ENCODE results near the gene MYOT. TPM values are rescaled to one million over a fixed set of nuclear protein-coding genes. Genes with fewer than 3 reads are reported as not detected.
"Not testable (repeated sequence)": the region's sequence is repeated elsewhere in the genome, so short reads cannot be mapped to it uniquely, and the experiment has no call there.

Gene MYOT
- total and polyA plus RNA-seq, 2 donors (not counting 3 experiments of a cell fraction or from before 2014, with no cell fraction given) = not detected

- no peaks in the 10 kb centered on the region for H3K9me3 ChIP-seq (replicated peaks; ENCODE audit: control insufficient read depth, insufficient read depth, low read length)
- dilution Hi-C loops (cut with MboI; ENCODE audit: extremely low pct_ligation_motif_present, low sequenced_read_pairs) = no loop called here
- H3K4me2 ChIP-seq (ENCODE audit: insufficient read depth, low read length) = no peak overlapping the region
- ChIA-PET POLR2A (no interaction called here), CTCF (no interaction called here)
- no peak overlapping the region for H3K9ac ChIP-seq (replicated peaks; ENCODE audit: extremely low read depth, insufficient read depth, low read length)
- H3K4me1 ChIP-seq (ENCODE audit: control insufficient read depth, extremely low read depth, insufficient read depth, low read length) = no peaks in the 10 kb centered on the region
- TF ChIP-seq FOS (IDR thresholded peaks at IDR 0.05; ENCODE audit: borderline replicate concordance, insufficient read depth, low read length) = no peak
- TF ChIP-seq EZH2 (IDR thresholded peaks at IDR 0.05; ENCODE audit: borderline replicate concordance, low read depth, low read length, severe bottlenecking) = no peak
- FAIRE-seq (no peak), DNase-seq (ENCODE audit: low read depth, low spot score) (no peak)
- no peaks in the 10 kb centered on the region for H3K9me1 ChIP-seq (replicated peaks; ENCODE audit: control insufficient read depth, extremely low read depth, insufficient read depth, low read length)
- H3K79me2 ChIP-seq (ENCODE audit: control insufficient read depth, insufficient read depth, low read length) = no peaks in the 10 kb centered on the region
- no peaks in the 10 kb centered on the region for H4K20me1 ChIP-seq (replicated peaks; ENCODE audit: control insufficient read depth, extremely low read depth, insufficient read depth, low read length)
- H3K4me3 ChIP-seq (replicated peaks in 1 of 3; ENCODE audit: insufficient read depth in 1 of 3, low read depth in 1 of 3, low read length in 3 of 3) = no peak overlapping the region
- intact Hi-C loops (cut with micrococcal nuclease) = no loop called here
- no peak overlapping the region for H3K27ac ChIP-seq (ENCODE audit: insufficient read depth, low read depth, low read length)
- peaks cover 0 to 2% of the 10 kb centered on the region in 2 experiments for H3K27me3 ChIP-seq (ENCODE audit: control insufficient read depth in 2 of 2, insufficient read depth in 2 of 2, low read length in 2 of 2)
- H3K36me3 ChIP-seq (ENCODE audit: control insufficient read depth in 2 of 2, extremely low read depth in 1 of 2, insufficient read depth in 2 of 2, low read length in 2 of 2) = no peaks in the 10 kb centered on the region
- BruUV-seq (replicated peaks) = no TSS peak
- peak overlapping the region; percentile 62 for H2AFZ ChIP-seq (ENCODE audit: low read depth, low read length)
These were observed 8.7 kb upstream of the MYOT start for GRCh38 chr5:137858954-137859353.

GRCh38 chr5:137862251-137862650 is 5.4 kb upstream of the MYOT start:
- FAIRE-seq (no peak), DNase-seq (ENCODE audit: low read depth, low spot score) (no peak)
- Histone ChIP-seq H3K27ac (ENCODE audit: insufficient read depth, low read depth, low read length) (no peak overlapping the region), H3K4me3 (replicated peaks in 1 of 3; ENCODE audit: insufficient read depth in 1 of 3, low read depth in 1 of 3, low read length in 3 of 3) (no peak overlapping the region), H3K9me1 (replicated peaks; ENCODE audit: control insufficient read depth, extremely low read depth, insufficient read depth, low read length) (no peaks in the 10 kb centered on the region), H3K36me3 (ENCODE audit: control insufficient read depth in 2 of 2, extremely low read depth in 1 of 2, insufficient read depth in 2 of 2, low read length in 2 of 2) (no peaks in the 10 kb centered on the region), H2AFZ (ENCODE audit: low read depth, low read length) (no peak overlapping the region), H3K4me2 (ENCODE audit: insufficient read depth, low read length) (no peak overlapping the region), H3K9me3 (replicated peaks; ENCODE audit: control insufficient read depth, insufficient read depth, low read length) (no peaks in the 10 kb centered on the region), H3K9ac (replicated peaks; ENCODE audit: extremely low read depth, insufficient read depth, low read length) (no peak overlapping the region), H3K79me2 (ENCODE audit: control insufficient read depth, insufficient read depth, low read length) (no peaks in the 10 kb centered on the region), H3K27me3 (ENCODE audit: control insufficient read depth in 2 of 2, insufficient read depth in 2 of 2, low read length in 2 of 2) (peaks cover 5% of the 10 kb centered on the region in 2 experiments), H4K20me1 (replicated peaks; ENCODE audit: control insufficient read depth, extremely low read depth, insufficient read depth, low read length) (no peaks in the 10 kb centered on the region), H3K4me1 (ENCODE audit: control insufficient read depth, extremely low read depth, insufficient read depth, low read length) (no peaks in the 10 kb centered on the region)
- POLR2A ChIA-PET = no interaction called here
- TF ChIP-seq MAX (IDR thresholded peaks at IDR 0.05; ENCODE audit: insufficient read depth, insufficient read length) = no peak
- no peak for TF ChIP-seq FOS (IDR thresholded peaks at IDR 0.05; ENCODE audit: borderline replicate concordance, insufficient read depth, low read length)
- no peak for TF ChIP-seq MYC (IDR thresholded peaks at IDR 0.05; ENCODE audit: low read depth, low read length)
- no peak for TF ChIP-seq JUN (IDR thresholded peaks at IDR 0.05; ENCODE audit: borderline replicate concordance, insufficient read depth, insufficient read length, low read depth)
- no peak for TF ChIP-seq POLR2AphosphoS5 (IDR thresholded peaks at IDR 0.05; ENCODE audit: insufficient read depth, low read depth, low read length)
- TF ChIP-seq EZH2 (IDR thresholded peaks at IDR 0.05; ENCODE audit: borderline replicate concordance, low read depth, low read length, severe bottlenecking) = no peak
- TF ChIP-seq POLR2A (IDR thresholded peaks at IDR 0.05; ENCODE audit: low read depth, low read length) = no peak
- TF ChIP-seq CTCF (IDR thresholded peaks at IDR 0.05; ENCODE audit: extremely low read depth in 1 of 2, insufficient read depth in 1 of 2, low read depth in 1 of 2, low read length in 2 of 2) = no peak
- no peak for TF ChIP-seq GATA2 (IDR thresholded peaks at IDR 0.05; ENCODE audit: insufficient read depth, insufficient read length, low read depth, low read length)
- intact Hi-C loops (cut with micrococcal nuclease) (no loop called here), dilution Hi-C loops (cut with MboI; ENCODE audit: extremely low pct_ligation_motif_present, low sequenced_read_pairs) (no loop called here)
- BruUV-seq (replicated peaks) = no TSS peak
- CTCF ChIA-PET = interaction anchor here (1.4 kb wide), 1 partner anchor 8 kb away, joined by 3 read pairs; no protein-coding TSS in a partner anchor

- H3K9me3 ChIP-seq (replicated peaks; ENCODE audit: control insufficient read depth, insufficient read depth, low read length); H3K27me3 ChIP-seq (ENCODE audit: control insufficient read depth in 2 of 2, insufficient read depth in 2 of 2, low read length in 2 of 2); H3K4me1 ChIP-seq (ENCODE audit: control insufficient read depth, extremely low read depth, insufficient read depth, low read length); dilution Hi-C loops (cut with MboI; ENCODE audit: extremely low pct_ligation_motif_present, low sequenced_read_pairs); DNase-seq (ENCODE audit: low read depth, low spot score); H2AFZ ChIP-seq (ENCODE audit: low read depth, low read length); H3K36me3 ChIP-seq (ENCODE audit: control insufficient read depth in 2 of 2, extremely low read depth in 1 of 2, insufficient read depth in 2 of 2, low read length in 2 of 2); H3K9ac ChIP-seq (replicated peaks; ENCODE audit: extremely low read depth, insufficient read depth, low read length); H3K9me1 ChIP-seq (replicated peaks; ENCODE audit: control insufficient read depth, extremely low read depth, insufficient read depth, low read length); BruUV-seq (replicated peaks); H3K27ac ChIP-seq (ENCODE audit: insufficient read depth, low read depth, low read length); intact Hi-C loops (cut with micrococcal nuclease); POLR2A ChIA-PET; FAIRE-seq; H3K79me2 ChIP-seq (ENCODE audit: control insufficient read depth, insufficient read depth, low read length); H4K20me1 ChIP-seq (replicated peaks; ENCODE audit: control insufficient read depth, extremely low read depth, insufficient read depth, low read length); H3K4me2 ChIP-seq (ENCODE audit: insufficient read depth, low read length); H3K4me3 ChIP-seq (replicated peaks in 1 of 3; ENCODE audit: insufficient read depth in 1 of 3, low read depth in 1 of 3, low read length in 3 of 3): not testable (repeated sequence)
- CTCF ChIA-PET = interaction anchor here (1.2 kb wide), 1 partner anchor 84 kb away, joined by 4 read pairs; no protein-coding TSS in a partner anchor
These were observed 4.0 kb upstream of the MYOT start for GRCh38 chr5:137863653-137864052.

Data from endothelial cell of umbilical vein (primary cell).